Endothelial cell of umbilical vein (primary cell): ENCODE data around the gene R3HDM2. TPM values are rescaled to one million over a fixed set of nuclear protein-coding genes. Genes with fewer than 3 reads are reported as not detected.

Experiments used
- BruUV-seq: library from RNA; stranded (reverse); fragments of 400-500 nt; replicated peaks from 2 replicates; lab custom pipeline; 2021; lab: Mats Ljungman, UMichigan
- CTCF ChIA-PET: fragments of 300-600, 350-600 bp; sonication (Branson Sonifier 250); formaldehyde crosslinking; loops from one replicate; lab custom pipeline; 2021; ENCODE audit warnings: antibody characterized with exemption, inconsistent platforms; lab: Charles Lee
- POLR2A ChIA-PET: fragments of 300-600, 350-600 bp; sonication (Branson Sonifier 250); formaldehyde crosslinking; loops from one replicate; lab custom pipeline; 2021; ENCODE audit warnings: antibody characterized with exemption, inconsistent platforms; lab: Charles Lee
- DNase-seq: peaks from one replicate; pipeline ENCODE4 v3.0.0-alpha.2; 2011; ENCODE audit warnings: low read depth, low spot score
- FAIRE-seq: peaks from 2 replicates; lab custom pipeline; 2011; peaks lifted over from hg19 to GRCh38; lab: Jason Lieb, UNC
- H2AFZ ChIP-seq: 2 replicates; pipeline ENCODE4 v1.6.0; 2012; ENCODE audit warnings: low read depth, low read length, control low read depth, inconsistent platforms
- H3K27ac ChIP-seq: 2 replicates; pipeline ENCODE4 v1.5.1; 2011; ENCODE audit warnings: low read depth, mild to moderate bottlenecking, control low read depth, low read length, moderate library complexity; ENCODE audit not compliant: insufficient read depth
- H3K27me3 ChIP-seq, 2 experiments: 2 replicates each; pipeline versions ENCODE4 v1.6.0 to v1.6.1; 2011; ENCODE audit warnings: low read length in 2 of 2, mixed read lengths in 1 of 2; ENCODE audit not compliant: control insufficient read depth in 2 of 2, insufficient read depth in 2 of 2
- H3K36me3 ChIP-seq, 2 experiments: 2 replicates in 1 of 2; 3 replicates in 1 of 2; pipeline ENCODE4 v1.5.1; 2011; ENCODE audit warnings: low read length in 2 of 2, mild to moderate bottlenecking in 1 of 2, moderate library complexity in 1 of 2; ENCODE audit not compliant: control insufficient read depth in 2 of 2, insufficient read depth in 2 of 2; ENCODE audit errors: extremely low read depth in 1 of 2
- H3K4me1 ChIP-seq: 3 replicates; pipeline ENCODE4 v1.5.1; 2011; ENCODE audit warnings: mild to moderate bottlenecking, low read length; ENCODE audit not compliant: control insufficient read depth, insufficient read depth; ENCODE audit errors: extremely low read depth
- H3K4me2 ChIP-seq: 2 replicates; pipeline ENCODE4 v1.6.1; 2011; ENCODE audit warnings: low read length, control low read depth, mixed read lengths; ENCODE audit not compliant: insufficient read depth
- H3K4me3 ChIP-seq, 3 experiments: fragments of 200-600 bp in 1 of 3; sonication (generic), shearing (Covaris generic) in 1 of 3; replicated peaks in 1 of 3; 2 replicates each; pipeline ENCODE4 v1.5.1; 2011 to 2016; ENCODE audit warnings: control low read depth in 3 of 3, low read length in 3 of 3, mild to moderate bottlenecking in 2 of 3, inconsistent platforms in 1 of 3, low read depth in 1 of 3, moderate library complexity in 1 of 3; ENCODE audit not compliant: insufficient read depth in 1 of 3
- H3K79me2 ChIP-seq: 2 replicates; pipeline ENCODE4 v1.6.0; 2012; ENCODE audit warnings: low read length, inconsistent platforms; ENCODE audit not compliant: control insufficient read depth, insufficient read depth
- H3K9ac ChIP-seq: replicated peaks from 2 replicates; pipeline ENCODE3; 2011; ENCODE audit warnings: low read length, control low read depth; ENCODE audit not compliant: insufficient read depth; ENCODE audit errors: extremely low read depth
- H3K9me1 ChIP-seq: replicated peaks from 3 replicates; pipeline ENCODE4 v1.6.0; 2011; ENCODE audit warnings: mild to moderate bottlenecking, low read length; ENCODE audit not compliant: control insufficient read depth, insufficient read depth; ENCODE audit errors: extremely low read depth
- H3K9me3 ChIP-seq: replicated peaks from 2 replicates; pipeline ENCODE4 v1.5.1; 2012; ENCODE audit warnings: low read length, inconsistent platforms; ENCODE audit not compliant: control insufficient read depth, insufficient read depth
- H4K20me1 ChIP-seq: replicated peaks from 2 replicates; pipeline ENCODE3; 2011; ENCODE audit warnings: mild to moderate bottlenecking, low read length; ENCODE audit not compliant: control insufficient read depth, insufficient read depth; ENCODE audit errors: extremely low read depth
- CTCF ChIP-seq, 2 donors: IDR thresholded peaks; 1 replicate in 1 of 2; 2 replicates in 1 of 2; pipeline ENCODE4 v1.5.1; 2011; ENCODE audit warnings: low read length in 2 of 2, mild to moderate bottlenecking in 2 of 2, moderate library complexity in 2 of 2, control low read depth in 1 of 2, inconsistent platforms in 1 of 2, low read depth in 1 of 2; ENCODE audit not compliant: insufficient read depth in 1 of 2; ENCODE audit errors: extremely low read depth in 1 of 2
- EZH2 ChIP-seq: IDR thresholded peaks from 2 replicates; pipeline ENCODE4 v1.6.1; 2012; ENCODE audit warnings: borderline replicate concordance, low read depth, mild to moderate bottlenecking, moderate library complexity, low read length, inconsistent platforms; ENCODE audit not compliant: severe bottlenecking
- FOS ChIP-seq: IDR thresholded peaks from 2 replicates; pipeline ENCODE4 v1.6.1; 2011; ENCODE audit warnings: mild to moderate bottlenecking, low read length, moderate library complexity, borderline replicate concordance; ENCODE audit not compliant: insufficient read depth
- GATA2 ChIP-seq: IDR thresholded peaks from 2 replicates; pipeline ENCODE4 v1.7.0; 2011; ENCODE audit warnings: low read depth, mild to moderate bottlenecking, moderate library complexity, mixed read lengths, low read length; ENCODE audit not compliant: insufficient read length, insufficient read depth
- JUN ChIP-seq: IDR thresholded peaks from 2 replicates; pipeline ENCODE4 v1.6.1; 2011; ENCODE audit warnings: borderline replicate concordance, low read depth; ENCODE audit not compliant: insufficient read length, insufficient read depth
- MAX ChIP-seq: IDR thresholded peaks from 2 replicates; pipeline ENCODE4 v1.6.1; 2011; ENCODE audit not compliant: insufficient read depth, insufficient read length
- MYC ChIP-seq: IDR thresholded peaks from one replicate; pipeline ENCODE4 v1.6.1; 2011; ENCODE audit warnings: mild to moderate bottlenecking, low read depth, low read length
- POLR2A ChIP-seq: IDR thresholded peaks from 2 replicates; pipeline ENCODE4 v1.6.1; 2012; ENCODE audit warnings: low read depth, mild to moderate bottlenecking, control low read depth, low read length
- POLR2AphosphoS5 ChIP-seq: IDR thresholded peaks from 2 replicates; pipeline ENCODE4 v1.6.1; 2012; ENCODE audit warnings: low read depth, mild to moderate bottlenecking, control low read depth, low read length, moderate library complexity; ENCODE audit not compliant: insufficient read depth
- dilution Hi-C: fragments of 300-500 bp; cut with MboI; formaldehyde crosslinking; loops from one replicate; pipeline ENCODE4 v1.15.0; 2019; ENCODE audit warnings: low sequenced_read_pairs; ENCODE audit not compliant: extremely low pct_ligation_motif_present
- intact Hi-C: fragments of 100-400 bp; cut with micrococcal nuclease; formaldehyde crosslinking; loops from one replicate; pipeline ENCODE4 v1.10.0; 2022
- polyA plus RNA-seq, 4 experiments: library from polyadenylated mRNA; depleted of rRNA in 3 of 4; stranded (reverse) in 3 of 4; unstranded in 1 of 4; fragments of >200 nt; gene quantifications; 2 replicates each; pipeline versions ENCODE4 v1.2.1 to v1.2.3, GENCODE V29; 2011 to 2012; ENCODE audit warnings: missing spikeins in 1 of 4
- total RNA-seq: library from RNA; stranded (reverse); gene quantifications from 2 replicates; pipeline ENCODE4 v1.2.3, GENCODE V29; 2021

The R3HDM2 gene
- total and polyA plus RNA-seq, 2 donors (not counting 3 experiments of a cell fraction or from before 2014, with no cell fraction given), result 26.1 to 31.3 TPM

- TF ChIP-seq POLR2A (no peak), FOS (no peak), CTCF (IDR thresholded peaks at IDR 0.05; ENCODE audit: extremely low read depth in 1 of 2, insufficient read depth in 1 of 2, low read depth in 1 of 2, low read length in 2 of 2) (no peak), EZH2 (no peak), JUN (no peak), GATA2 (no peak), MAX (no peak), POLR2AphosphoS5 (no peak), MYC (no peak)
- ChIA-PET POLR2A (interaction anchor here (1.1 kb wide), 1 partner anchor 62 kb away, joined by 3 read pairs; the partner anchor contains the start of gene DDIT3), CTCF (interaction anchor here (0.6 to 2.0 kb wide), 43 partner anchors 10 to 1485 kb away, joined by 3 to 27 read pairs (median 4); partner anchors contain the start of genes ARHGAP9, DDIT3, RAB5B and SHMT2)
- peak overlapping the region in 2 of 3 experiments; percentile 37 to 63 for H3K4me3 ChIP-seq
- FAIRE-seq (no peak), DNase-seq (no peak)
- peak overlapping the region; percentile 84 for H2AFZ ChIP-seq
- peak overlapping the region; percentile 36 for H3K9ac ChIP-seq
- no peaks in the 10 kb centered on the region for H4K20me1 ChIP-seq
- no peaks in the 10 kb centered on the region for H3K36me3 ChIP-seq
- intact Hi-C loops (loop anchor here (1.0 to 2.0 kb wide), 2 partner anchors 30 to 162 kb away; partner anchors contain the start of gene MARS1), dilution Hi-C loops (no loop called here)
- H3K4me2 ChIP-seq, result peak overlapping the region; percentile 79
- peaks cover 14% of the 10 kb centered on the region for H3K4me1 ChIP-seq
- no peaks in the 10 kb centered on the region for H3K9me1 ChIP-seq
- H3K79me2 ChIP-seq, result no peaks in the 10 kb centered on the region
- TSS peak; percentile 78 for BruUV-seq
- peaks cover 5 to 9% of the 10 kb centered on the region in 2 experiments for H3K27me3 ChIP-seq
- H3K9me3 ChIP-seq, result no peaks in the 10 kb centered on the region
- peak overlapping the region; percentile 25 for H3K27ac ChIP-seq
Measured at GRCh38 chr12:57458665-57459054, 27.8 kb upstream of the R3HDM2 start.
